Calu3 (cell line): ENCODE results near the gene KRT32. TPM values are rescaled to one million over a fixed set of nuclear protein-coding genes. Genes with fewer than 3 reads are reported as not detected.

Experiments
- BruUV-seq: library from RNA; stranded (reverse); fragments of 400-500 nt; replicated peaks from 2 replicates; lab custom pipeline; 2021; lab: Mats Ljungman, UMichigan
- CTCF ChIA-PET: fragments of 300-600 bp; sonication (Branson Sonifier 250); formaldehyde crosslinking; loops from one replicate; lab custom pipeline; 2022; ENCODE audit warnings: antibody characterized with exemption; lab: Charles Lee
- DNase-seq: peaks from one replicate; pipeline ENCODE4 v3.0.0; 2022
- H3K27ac Mint-ChIP-seq: one replicate; pipeline ENCODE4 v1.8.0; 2022; ENCODE audit warnings: mixed read lengths; ENCODE audit not compliant: unreplicated experiment
- H3K27me3 Mint-ChIP-seq: one replicate; pipeline ENCODE4 v1.8.0; 2022; ENCODE audit warnings: mixed read lengths; ENCODE audit not compliant: unreplicated experiment
- H3K36me3 Mint-ChIP-seq: one replicate; pipeline ENCODE4 v1.8.0; 2022; ENCODE audit warnings: mild to moderate bottlenecking, moderate library complexity, mixed read lengths; ENCODE audit not compliant: insufficient read depth, unreplicated experiment
- H3K4me1 Mint-ChIP-seq: one replicate; pipeline ENCODE4 v1.8.0; 2022; ENCODE audit warnings: mild to moderate bottlenecking, low read depth, mixed read lengths; ENCODE audit not compliant: unreplicated experiment
- H3K4me3 Mint-ChIP-seq: one replicate; pipeline ENCODE4 v1.8.0; 2022; ENCODE audit warnings: mild to moderate bottlenecking, low read depth, moderate library complexity, mixed read lengths; ENCODE audit not compliant: unreplicated experiment
- H3K9me3 Mint-ChIP-seq: one replicate; pipeline ENCODE4 v1.8.0; 2022; ENCODE audit warnings: low read depth, mixed read lengths; ENCODE audit not compliant: unreplicated experiment
- CTCF ChIP-seq: fragments of 200-600 bp; IDR thresholded peaks from one replicate; pipeline ENCODE4 v1.8.0; 2022; ENCODE audit warnings: antibody characterized with exemption; ENCODE audit not compliant: unreplicated experiment
- intact Hi-C: fragments of 100-400 bp; cut with micrococcal nuclease; formaldehyde crosslinking; loops from one replicate; pipeline ENCODE4 v1.10.0; 2022; ENCODE audit not compliant: unreplicated experiment
- total RNA-seq: library from RNA; stranded (reverse); gene quantifications from 2 replicates; pipeline ENCODE4 v1.2.3, GENCODE V29; 2022

KRT32 gene
- total RNA-seq, 1 experiment from 2014 or later: not detected

- Mint-ChIP-seq H3K36me3 (no peaks in the 10 kb centered on the region), H3K9me3 (no peaks in the 10 kb centered on the region), H3K4me1 (peaks cover 45% of the 10 kb centered on the region), H3K27ac (no peak overlapping the region), H3K4me3 (no peak overlapping the region), H3K27me3 (no peaks in the 10 kb centered on the region)
- BruUV-seq: no TSS peak
- no peak for TF ChIP-seq CTCF
- intact Hi-C loops: loop anchor here (10.0 kb wide), 2 partner anchors 78 to 158 kb away; no protein-coding TSS in a partner anchor
- DNase-seq: no peak
- CTCF ChIA-PET: interaction anchor here (1.7 kb wide), 1 partner anchor 75 kb away, joined by 8 read pairs; no protein-coding TSS in a partner anchor
These were observed 25.2 kb upstream of the KRT32 start for GRCh38 chr17:41492351-41492750.

- no peaks in the 10 kb centered on the region for H3K9me3 Mint-ChIP-seq
- CTCF ChIA-PET: interaction anchor here (1.7 kb wide), 1 partner anchor 74 kb away, joined by 8 read pairs; no protein-coding TSS in a partner anchor
- peaks cover 37% of the 10 kb centered on the region for H3K4me1 Mint-ChIP-seq
- no peak for TF ChIP-seq CTCF
- H3K27ac Mint-ChIP-seq: no peak overlapping the region
- intact Hi-C loops: loop anchor here (10.0 kb wide), 2 partner anchors 77 to 157 kb away; no protein-coding TSS in a partner anchor
- H3K4me3 Mint-ChIP-seq: no peak overlapping the region
- no peaks in the 10 kb centered on the region for H3K27me3 Mint-ChIP-seq
- no TSS peak for BruUV-seq
- H3K36me3 Mint-ChIP-seq: no peaks in the 10 kb centered on the region
- no peak for DNase-seq
These were observed 24.3 kb upstream of the KRT32 start for GRCh38 chr17:41491476-41491875.

- H3K4me3 Mint-ChIP-seq: no peak overlapping the region
- TF ChIP-seq CTCF: no peak
- peaks cover 30% of the 10 kb centered on the region for H3K4me1 Mint-ChIP-seq
- H3K27ac Mint-ChIP-seq: no peak overlapping the region
- H3K27me3 Mint-ChIP-seq: no peaks in the 10 kb centered on the region
- BruUV-seq: no TSS peak
- no peaks in the 10 kb centered on the region for H3K9me3 Mint-ChIP-seq
- CTCF ChIA-PET: interaction anchor here (0.9 kb wide), 1 partner anchor 10 kb away, joined by 3 read pairs; no protein-coding TSS in a partner anchor
- intact Hi-C loops: loop anchor here (10.0 kb wide), 2 partner anchors 75 to 155 kb away; no protein-coding TSS in a partner anchor
- DNase-seq: no peak
- H3K36me3 Mint-ChIP-seq: no peaks in the 10 kb centered on the region
These were observed 23.1 kb upstream of the KRT32 start for GRCh38 chr17:41490000-41490990.

GRCh38 chr17:41489531-41489930, 22.3 kb upstream of the KRT32 start, which contains the start of gene KRT36:
KRT36 (minus strand) TSS chr17:41489910; CDS start chr17:41489864, 46 bp downstream.
- no peak for DNase-seq
- peaks cover 23% of the 10 kb centered on the region for H3K4me1 Mint-ChIP-seq
- TF ChIP-seq CTCF: no peak
- no peak within 1 kb of the TSS for H3K4me3 Mint-ChIP-seq
- intact Hi-C loops: no loop called here
- CTCF ChIA-PET: no interaction called here
- H3K27me3 Mint-ChIP-seq: no peaks in the 10 kb centered on the region
- H3K36me3 Mint-ChIP-seq: no peaks in the 10 kb centered on the region
- H3K27ac Mint-ChIP-seq: no peak within 1 kb of the TSS
- no TSS peak for BruUV-seq
- no peaks in the 10 kb centered on the region for H3K9me3 Mint-ChIP-seq
